A673 (cell line): ENCODE data around the gene NSL1.

ENCODE experiments used
- CTCF ChIP-seq: fragments of 300-800, 200-600 bp; sonication (generic); conservative IDR thresholded peaks from 2 replicates; pipeline ENCODE4 v1.5.1; 2017; ENCODE audit warnings: low read depth, mild to moderate bottlenecking, antibody characterized with exemption, low read length, moderate library complexity, mixed read lengths
- EZH2 ChIP-seq: fragments of 200-600 bp; sonication (generic); IDR thresholded peaks from 2 replicates; pipeline ENCODE4 v1.6.1; 2017; ENCODE audit warnings: borderline replicate concordance, low read depth, mild to moderate bottlenecking, mixed read lengths, antibody characterized with exemption, low read length; ENCODE audit not compliant: poor library complexity, severe bottlenecking

- no peak for TF ChIP-seq CTCF
- no peak for TF ChIP-seq EZH2
Observed at GRCh38 chr1:212819726-212820125, 28.1 kb upstream of the NSL1 start.
